Measurements from ENCODE around the gene SPDYE4. TPM values are rescaled to one million over a fixed set of nuclear protein-coding genes. Genes with fewer than 3 reads are reported as not detected.

Gene SPDYE4
- polyA plus RNA-seq, 10 donors, result 0.62 TPM; not detected in 9

DNA sequence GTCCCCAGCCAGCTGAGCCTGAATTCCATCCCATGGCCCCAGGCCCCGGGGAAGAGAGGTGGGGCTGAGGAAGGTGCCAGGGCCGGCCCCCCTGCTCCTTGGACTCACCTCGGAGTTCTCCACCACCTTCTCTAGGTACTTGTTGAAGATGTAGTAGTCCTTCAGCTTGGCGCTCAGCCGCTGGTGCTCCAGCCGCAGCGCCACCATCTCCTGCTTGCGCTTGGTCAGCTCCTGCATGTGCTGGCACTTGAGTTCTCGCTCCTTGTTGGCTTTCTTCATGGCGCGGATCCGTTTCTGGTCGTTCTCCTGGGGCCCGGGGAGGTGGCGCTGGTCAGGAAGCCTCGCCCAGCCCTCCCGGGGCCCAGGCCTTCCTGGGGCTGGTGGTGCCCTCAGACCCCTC lies 17.0 kb downstream of the SPDYE4 start:
- DNase-seq, result no peak

DNA sequence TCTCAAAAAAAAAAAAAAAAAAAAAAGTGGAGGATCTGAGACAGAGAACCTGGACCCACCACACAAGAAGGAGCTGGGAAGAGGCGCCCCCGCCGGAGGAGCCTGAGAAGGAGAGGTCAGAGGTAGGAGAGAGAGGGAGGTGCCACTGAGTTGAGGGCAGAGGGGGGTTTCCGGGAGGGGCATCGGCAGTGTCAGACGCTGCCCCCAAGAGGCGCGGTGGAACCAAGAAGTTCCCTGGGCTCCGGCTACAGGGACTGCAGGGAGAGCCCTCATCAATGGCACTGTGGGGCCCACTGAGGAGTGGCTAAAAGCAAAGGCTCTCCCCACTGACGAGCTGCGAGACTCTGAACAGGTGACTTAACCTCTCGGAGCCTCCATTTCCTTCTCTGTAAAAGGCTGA lies 17.9 kb downstream of the SPDYE4 start:
- no peak for DNase-seq

DNA sequence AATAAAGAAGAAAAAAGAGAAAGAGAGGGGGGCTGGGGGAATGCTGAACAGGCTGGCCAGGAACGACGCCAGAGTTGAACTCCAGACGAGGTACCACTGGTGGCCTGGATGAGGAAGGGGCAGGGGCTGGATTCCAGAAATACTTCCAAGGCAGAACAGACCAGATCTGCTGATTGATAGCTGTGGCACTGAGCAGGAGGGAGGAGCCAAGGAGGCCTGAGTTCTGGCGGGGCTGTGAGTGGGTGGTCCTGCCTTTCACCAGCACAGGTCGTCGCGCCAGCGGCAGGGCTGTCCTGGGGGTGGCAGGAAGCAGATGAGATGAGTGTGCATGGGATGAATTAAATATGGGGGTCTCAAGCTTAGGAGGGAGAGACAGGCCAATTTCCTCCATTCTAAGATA lies 19.2 kb downstream of the SPDYE4 start:
- no peak for DNase-seq

DNA sequence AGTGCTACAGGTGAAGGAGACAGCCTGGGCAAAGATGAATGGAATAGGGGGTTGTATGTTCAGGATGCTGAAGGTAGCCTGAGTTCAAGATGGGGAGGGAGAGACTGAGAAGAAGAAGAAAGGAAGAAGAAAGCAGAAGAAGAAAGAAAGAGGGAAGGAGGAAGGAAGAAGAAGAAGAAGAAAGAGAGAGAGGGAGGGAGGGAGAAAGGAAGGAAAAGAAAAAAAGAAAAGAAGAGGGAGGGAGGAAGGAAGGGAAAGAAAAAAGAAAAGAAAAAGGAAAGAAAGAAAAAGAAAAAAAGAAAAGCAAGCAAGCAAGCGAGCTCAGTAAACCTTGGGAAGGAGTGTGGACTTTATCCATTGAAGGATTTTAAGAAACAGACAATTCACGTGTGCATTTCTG lies 21.6 kb downstream of the SPDYE4 start:
- DNase-seq, result no peak

DNA sequence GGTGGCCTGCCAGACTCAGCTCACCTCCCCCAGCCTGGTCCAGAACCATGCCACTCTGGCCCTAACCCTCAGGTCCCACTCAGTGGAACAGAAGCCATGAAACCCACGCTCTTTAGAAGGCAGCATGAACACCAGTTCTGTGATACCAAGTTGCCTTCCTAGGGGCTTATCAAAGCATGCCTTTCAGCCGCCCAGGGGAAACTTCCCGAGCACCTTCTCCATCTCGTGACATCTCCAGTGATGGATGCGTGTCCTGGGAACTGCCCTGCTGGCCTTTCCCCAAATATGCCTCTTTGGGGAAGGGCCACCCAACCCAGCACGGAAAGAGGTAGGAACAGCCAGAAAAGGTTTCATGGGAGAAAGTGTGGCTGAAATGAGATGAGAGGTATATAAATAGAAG lies 22.0 kb downstream of the SPDYE4 start:
- no peak for DNase-seq

DNA sequence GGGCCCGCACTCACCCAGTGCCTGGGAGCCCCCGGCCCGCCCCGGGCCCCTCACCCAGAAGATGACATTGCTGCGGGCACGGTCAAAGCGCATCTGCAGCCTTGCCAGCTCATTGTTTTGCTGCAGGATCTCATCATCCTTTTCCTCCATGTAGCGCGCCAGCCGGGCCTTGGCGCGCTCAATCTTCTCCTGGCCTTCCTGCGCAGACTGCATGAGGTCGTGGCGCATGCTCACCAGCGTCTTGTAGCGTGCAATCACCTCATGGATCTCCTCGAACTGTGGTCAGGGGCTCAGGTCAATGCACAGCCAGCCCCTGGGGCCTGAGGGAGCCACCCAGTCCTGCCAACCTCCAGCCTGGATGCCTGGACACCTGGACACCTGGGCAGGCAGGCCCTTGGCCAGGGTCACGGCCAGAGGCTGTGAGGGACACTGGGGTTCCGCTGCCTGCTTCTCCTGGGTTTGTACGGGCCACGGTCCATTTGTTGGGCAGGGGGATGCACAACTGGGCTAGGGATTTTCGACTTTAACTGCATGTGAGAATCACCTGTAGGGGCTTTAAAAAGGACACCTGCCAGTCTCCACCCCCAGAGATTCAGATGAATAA lies 22.9 kb downstream of the SPDYE4 start:
- no peak for DNase-seq

DNA sequence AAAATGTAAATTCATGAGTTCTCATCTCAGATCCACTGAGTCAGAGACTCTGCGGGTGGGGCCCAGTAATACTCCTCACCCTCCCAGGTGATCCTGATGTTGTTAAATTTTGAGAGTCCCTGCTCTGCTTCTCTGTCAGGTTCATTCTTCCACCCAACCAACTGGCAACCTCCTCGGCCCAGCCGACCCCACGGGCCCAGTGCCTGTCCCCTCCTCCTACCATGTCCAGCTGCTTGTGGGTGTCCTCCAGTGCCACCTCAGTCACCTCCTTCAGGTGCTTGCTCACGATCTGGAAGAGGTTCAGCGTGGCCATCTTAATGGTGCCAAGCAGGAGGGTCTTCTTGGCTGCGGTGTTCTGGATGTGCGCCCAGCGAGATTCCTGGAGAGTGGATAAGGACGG lies 23.5 kb downstream of the SPDYE4 start:
- DNase-seq, result no peak

DNA sequence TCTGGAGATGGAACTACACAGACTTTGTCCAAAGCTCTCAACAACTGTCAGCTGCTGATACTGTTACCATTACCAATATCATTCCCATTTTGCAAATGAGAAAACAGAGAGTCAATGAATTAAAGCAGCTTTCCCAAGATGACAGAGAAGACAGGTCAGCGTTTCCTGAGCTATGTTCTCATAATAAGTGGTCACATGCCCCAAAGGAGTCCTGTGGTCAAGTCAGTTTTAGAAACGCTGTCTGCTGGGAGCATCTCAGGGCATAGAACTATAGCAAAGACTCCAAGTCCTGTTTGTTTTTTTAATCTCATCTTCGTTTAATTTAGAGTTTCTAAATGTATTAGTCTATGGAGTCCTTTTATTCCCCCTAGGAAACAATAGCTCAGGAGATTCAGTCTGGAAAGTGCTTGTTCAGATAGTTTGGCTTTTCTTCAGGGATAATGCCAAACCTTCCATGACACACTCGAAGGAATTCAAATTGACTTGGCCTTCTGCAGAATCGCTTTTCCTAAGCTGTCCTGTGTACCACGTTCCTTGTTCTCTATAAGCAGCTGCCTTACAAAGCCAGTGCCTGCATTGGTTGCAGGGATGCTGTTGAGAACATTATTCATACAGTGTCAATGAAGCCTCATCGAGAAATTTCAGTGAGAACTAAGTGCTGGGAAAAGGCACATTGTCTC lies 25.8 kb downstream of the SPDYE4 start:
- peak in 2 of 3 donors; percentile 44 to 49 for DNase-seq

DNA sequence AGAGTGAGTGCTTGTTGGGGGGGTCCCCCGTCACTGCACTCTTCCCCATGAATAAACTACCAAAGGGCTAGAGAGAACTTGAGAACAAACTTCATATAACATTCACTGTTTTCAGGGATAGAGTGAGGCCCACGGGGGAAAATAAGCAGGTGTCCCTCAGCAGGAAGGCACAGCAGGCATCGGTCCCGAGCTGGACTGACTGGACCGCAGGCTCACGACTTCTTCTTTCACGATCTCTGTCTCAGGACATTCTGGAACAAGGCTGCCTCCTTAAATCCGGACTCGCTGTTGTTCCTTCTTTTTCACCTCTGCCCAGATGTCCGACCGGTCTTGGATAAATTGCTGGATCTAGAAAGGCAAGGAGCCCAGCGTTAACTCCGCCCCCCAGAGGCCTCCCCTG lies 28.5 kb downstream of the SPDYE4 start:
- DNase-seq, result no peak

DNA sequence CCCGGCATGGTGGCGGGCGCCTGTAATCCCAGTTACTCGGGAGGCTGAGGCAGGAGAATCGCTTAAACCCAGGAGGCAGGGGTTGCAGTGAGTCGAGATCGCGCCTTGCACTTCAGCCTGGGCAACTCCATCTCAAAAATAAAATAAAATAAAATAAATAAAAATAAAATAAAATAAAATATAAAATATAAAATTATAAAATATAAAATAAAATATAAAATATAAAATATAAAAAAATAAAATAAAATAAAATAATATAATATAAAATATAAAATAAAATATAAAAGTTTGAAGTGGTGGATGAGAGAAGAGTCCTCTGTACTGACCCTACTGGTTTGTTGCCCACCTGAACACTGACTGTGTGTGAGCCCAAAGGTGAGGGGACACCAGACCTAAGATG lies 28.9 kb downstream of the SPDYE4 start:
- DNase-seq, result no peak

DNA sequence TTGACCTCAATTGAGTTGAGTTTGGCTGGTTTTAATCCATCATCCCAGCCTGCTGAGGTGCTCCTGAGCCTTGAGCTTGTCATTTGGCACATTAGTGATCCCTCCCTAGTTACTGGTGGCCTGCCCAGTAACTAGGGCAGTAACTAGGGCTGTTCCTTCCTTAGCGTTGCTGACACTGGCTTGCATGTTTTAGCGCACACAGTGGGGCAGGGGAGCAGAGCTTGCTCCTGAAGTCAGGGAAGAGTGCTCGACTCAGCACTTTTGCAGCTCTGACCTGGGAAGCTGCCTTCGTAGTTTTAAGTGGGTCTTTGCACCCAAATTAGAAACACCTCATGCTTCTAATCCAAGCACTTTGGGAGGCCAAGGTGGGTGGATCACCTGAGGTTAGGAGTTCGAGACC lies 29.4 kb downstream of the SPDYE4 start:
- no peak for DNase-seq

DNA sequence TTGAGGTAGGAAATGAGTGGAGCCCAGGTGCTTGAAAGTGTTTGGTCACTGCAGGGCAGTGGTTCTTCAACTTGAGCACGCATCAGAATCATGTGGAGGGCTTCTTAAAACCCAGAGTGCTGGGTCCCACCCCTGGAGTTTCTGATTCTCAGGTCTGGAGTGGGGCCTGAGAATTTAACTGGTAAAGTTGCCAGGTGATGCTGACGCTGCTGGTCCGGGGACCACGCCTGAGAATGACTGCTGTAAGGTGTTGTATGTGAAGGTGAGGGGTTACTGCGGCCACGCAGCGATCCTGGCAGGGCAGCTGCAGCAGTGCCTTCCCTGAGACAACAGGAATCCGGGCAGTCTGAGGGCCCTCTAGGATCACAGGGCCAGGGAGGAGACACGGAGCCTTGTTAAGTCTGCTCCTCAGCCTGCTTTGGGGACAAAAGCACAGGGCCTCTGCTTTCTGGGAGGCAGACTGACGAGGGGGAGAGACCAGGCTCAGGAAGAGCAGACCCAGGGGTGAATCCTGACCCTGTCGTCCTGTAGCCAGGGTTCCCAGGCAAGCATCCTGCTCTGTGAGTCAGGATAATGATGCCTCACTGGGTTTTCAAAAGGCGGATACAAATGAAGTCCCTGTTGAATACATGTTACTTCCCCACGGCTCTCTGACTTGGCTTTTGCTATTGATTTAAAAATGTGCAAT lies 30.0 kb downstream of the SPDYE4 start:
- no peak for DNase-seq

DNA sequence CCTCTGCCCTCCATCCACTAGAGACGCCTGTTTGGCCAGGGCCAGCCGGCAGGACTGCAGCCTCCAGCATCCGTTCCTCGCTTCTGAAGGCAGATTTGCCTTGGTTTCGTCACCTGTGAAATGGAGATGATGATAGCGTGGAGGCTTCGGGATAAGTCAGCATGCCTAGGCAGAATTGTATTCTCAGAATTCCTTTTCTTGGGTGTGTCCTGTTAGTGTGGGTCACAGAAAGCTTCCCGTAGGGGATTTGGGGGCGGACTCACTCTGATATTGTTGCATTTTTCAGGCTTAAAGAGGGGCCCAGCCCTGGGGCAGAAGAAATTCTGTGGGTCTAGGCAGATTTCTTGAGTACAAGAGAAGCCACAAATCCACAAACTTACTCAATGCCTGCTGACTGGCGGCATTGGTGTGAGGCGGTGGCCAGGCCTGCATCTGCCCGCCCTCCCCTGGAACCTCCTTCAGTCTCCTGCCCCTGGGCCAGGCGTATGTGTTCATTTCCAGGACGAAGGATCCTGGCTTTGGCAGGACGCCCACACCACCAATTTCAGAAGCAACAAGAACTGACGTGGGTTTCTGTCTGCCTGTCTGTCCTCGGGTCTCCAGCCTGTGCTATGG lies 31.3 kb downstream of the SPDYE4 start:
- DNase-seq, result no peak

DNA sequence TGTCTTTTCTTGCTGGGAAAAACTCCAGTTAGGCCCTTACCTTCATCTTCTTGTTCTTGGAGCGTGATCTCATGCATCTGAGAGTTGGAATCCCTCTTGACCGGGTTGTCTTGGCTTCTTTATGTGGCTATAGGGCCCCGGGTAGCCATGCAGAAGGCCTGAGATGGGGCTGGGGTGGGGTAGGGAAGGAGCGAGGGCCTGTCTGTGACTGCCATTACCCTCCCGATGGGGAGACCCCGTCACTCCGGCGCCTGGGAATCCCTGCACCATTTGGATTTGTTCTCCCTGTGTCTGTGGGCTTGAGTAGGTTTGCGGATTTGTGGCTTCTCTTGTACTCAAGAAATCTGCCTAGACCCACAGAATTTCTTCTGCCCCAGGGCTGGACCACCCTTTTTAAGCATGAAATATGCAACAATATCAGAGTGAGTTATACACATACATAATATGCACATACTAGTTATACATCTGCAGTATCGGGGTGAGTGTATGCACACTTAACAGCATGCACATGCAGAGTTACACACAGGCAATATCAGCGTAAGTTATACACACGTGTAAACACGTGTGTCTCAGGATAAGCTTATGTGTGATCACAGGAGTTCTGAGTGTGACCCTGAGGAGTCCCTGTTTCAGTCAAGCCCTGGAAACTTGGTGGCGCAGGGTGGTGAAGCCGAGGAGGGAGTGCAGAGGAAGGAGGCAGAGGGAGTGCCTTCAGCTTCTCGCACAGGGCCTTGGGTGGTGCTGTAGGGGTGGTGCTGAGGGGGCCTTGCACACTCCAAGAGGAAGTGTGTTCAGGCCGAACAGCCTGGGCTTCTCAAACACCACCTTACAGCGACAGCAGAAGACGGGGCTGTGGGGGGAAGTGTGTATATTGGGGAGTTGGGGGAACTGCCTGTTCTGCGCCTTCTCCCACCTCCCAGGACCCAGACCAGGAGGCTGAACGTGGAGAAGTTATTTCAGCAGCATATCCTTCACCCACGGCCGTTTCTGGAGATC lies 32.2 kb downstream of the SPDYE4 start:
- no peak for DNase-seq

DNA sequence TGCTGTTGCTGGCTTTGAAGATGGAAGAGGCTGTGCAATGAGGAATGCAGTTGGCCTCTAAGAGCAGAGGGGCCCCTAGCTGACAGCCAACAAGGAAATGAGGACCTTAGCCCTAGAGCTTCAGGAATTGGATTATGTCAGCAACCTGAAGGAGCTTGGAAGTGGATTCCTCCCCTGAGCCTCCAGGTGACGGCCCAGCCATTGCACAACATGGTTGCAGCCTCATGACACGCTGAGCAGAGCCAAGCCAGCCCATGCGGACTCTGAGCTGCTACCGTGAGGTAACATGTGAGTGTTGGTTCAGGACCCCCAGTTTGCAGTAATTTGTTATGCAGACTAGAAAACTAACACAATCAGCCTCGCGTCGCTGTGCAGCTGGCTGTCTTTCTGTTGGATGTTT lies 33.9 kb downstream of the SPDYE4 start:
- DNase-seq, result no peak

DNA sequence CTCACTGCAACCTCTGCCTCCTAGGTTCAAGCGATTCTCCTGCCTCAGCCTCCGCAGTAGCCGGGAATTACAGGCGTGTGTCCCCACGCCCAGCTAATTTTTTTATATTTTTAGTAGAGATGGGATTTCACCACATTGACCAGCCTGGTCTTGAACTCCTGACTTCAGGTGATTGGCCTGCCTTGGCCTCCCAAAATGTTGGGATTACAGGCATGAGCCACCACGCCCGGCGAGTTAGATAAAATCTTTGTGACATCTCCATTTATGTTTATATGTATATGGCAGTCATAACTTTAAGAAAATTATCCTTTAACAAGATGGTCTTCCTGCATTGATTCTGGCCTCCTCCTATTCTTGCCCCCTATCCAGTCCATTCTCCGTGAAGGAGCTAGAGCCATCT lies 37.8 kb downstream of the SPDYE4 start:
- no peak for DNase-seq

DNA sequence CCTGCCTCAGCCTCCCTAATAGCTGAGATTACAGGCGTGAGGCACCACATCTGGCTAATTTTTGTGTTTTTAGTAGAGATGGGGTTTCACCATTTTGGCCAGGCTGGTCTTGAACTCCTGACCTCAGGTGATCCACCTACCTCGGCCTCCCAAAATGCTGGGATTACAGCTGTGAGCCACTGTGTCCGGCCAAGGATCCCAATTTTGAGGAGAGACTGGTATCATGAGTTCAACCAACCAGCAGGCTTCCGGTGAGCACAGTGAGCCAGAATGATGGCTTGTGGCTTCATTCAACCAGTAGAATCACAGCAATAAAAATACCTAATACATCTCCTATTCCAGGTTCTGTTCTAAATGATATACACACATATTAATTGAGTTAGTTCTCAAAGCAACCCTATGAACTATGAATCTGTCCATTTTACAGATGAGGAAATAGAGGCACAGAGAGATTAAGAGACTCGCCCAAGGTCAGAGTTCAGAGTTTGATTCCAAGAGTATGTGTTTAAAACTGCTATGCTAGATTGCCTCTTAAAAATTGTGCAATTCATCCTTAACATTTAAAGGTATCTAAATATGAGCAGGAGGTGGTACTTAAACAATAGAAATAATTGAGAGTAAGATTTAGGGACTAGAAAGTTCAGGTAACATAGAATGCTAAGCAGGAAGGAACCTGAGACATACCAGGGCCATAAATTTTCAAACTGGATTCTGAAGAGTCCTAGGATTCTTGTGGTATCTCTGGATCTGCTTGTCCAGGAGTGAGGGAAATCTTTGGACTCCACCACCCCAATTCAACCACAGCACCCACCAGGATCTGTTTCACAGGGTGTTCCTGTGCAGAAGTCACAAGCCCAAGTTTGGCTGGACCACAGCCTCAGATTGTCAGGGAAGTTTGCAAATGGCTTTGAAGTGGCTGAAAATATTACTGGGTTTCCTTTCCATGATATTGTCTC lies 38.8 kb downstream of the SPDYE4 start:
- no peak for DNase-seq

DNA sequence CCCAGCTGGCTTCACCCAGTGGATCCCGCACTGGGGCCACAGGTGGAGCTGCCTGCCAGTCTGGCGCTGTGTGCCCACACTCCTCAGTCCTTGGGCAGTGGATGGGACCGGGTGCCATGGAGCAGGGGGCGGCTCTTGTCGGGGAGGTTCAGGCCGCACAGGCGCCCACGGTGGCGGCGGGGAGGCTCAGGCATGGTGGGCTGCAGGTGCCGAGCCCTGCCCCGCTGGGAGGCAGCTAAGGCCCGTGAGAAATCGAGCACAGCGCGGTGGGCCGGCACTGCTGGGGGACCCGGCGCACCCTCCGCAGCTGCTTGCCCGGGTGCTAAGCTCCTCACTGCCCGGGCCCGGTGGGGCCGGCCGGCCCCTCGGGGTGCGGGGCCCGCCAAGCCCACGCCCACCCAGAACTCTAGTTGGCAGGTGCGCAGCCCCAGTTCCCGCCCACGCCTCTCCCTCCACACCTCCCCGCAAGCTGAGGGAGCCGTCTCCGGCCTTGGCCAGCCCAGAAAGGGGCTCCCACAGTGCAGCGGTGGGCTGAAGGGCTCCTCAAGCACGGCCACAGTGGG lies 40.3 kb downstream of the SPDYE4 start:
- DNase-seq, result no peak

DNA sequence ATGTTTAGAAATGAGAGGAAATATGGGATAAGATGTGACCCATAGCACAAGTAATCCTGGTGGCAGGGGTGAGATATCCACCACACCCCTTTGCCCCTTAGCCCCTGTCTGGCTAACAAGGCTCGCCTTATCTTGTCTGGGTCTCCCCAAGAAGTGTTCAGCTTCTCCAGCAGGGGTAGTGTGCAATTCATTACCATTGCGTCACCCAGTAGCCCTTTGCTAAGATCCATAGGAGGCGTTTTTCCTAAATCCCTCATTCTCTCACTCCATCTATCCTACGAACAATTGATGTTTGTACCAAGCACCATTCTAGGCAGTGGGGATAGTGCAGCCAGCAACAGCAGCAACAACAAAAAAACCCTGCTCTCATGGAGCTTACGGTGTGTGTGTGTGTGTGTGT lies 44.5 kb downstream of the SPDYE4 start:
- DNase-seq, result no peak

DNA sequence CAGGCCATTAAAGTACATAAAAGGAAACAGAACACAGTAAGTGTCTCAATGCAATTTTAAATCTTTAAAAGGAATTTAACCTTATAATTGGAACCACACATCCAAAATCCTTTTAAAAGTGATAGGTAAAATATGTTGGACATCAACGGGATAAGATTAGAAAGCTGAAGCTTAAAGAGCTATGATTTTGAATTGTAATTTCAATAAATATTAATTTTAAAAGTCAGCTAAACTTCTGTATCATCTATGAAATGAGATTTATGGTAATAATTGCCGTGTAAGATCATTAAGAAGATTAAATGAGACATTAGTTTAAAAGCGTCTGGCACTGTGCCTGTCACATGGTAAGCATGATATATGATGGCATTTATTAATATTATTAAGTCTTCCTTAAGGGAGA lies 45.0 kb downstream of the SPDYE4 start:
- DNase-seq, result no peak
